Stimulated activated CD8-positive, alpha-beta memory T cell treated with anti-CD3 and anti-CD28 coated beads, Interleukin-7, amount 100 ng/mL, for 24 hours (primary cell): ENCODE measurements around the gene XKR7.

Source experiments
- DNase-seq: peaks from one replicate; pipeline ENCODE4 v3.0.0-alpha.2; 2020; ENCODE audit warnings: low read depth

The XKR7 gene

GRCh38 chr20:32045999-32046398 lies 78.0 kb downstream of the XKR7 start:
- DNase-seq: no peak

- DNase-seq: no peak
Observed at GRCh38 chr20:32050324-32050841, 82.4 kb downstream of the XKR7 start.

GRCh38 chr20:32050851-32051556 lies 83.1 kb downstream of the XKR7 start:
- no peak for DNase-seq

GRCh38 chr20:32051720-32052089 lies 83.8 kb downstream of the XKR7 start:
- no peak for DNase-seq

DNA sequence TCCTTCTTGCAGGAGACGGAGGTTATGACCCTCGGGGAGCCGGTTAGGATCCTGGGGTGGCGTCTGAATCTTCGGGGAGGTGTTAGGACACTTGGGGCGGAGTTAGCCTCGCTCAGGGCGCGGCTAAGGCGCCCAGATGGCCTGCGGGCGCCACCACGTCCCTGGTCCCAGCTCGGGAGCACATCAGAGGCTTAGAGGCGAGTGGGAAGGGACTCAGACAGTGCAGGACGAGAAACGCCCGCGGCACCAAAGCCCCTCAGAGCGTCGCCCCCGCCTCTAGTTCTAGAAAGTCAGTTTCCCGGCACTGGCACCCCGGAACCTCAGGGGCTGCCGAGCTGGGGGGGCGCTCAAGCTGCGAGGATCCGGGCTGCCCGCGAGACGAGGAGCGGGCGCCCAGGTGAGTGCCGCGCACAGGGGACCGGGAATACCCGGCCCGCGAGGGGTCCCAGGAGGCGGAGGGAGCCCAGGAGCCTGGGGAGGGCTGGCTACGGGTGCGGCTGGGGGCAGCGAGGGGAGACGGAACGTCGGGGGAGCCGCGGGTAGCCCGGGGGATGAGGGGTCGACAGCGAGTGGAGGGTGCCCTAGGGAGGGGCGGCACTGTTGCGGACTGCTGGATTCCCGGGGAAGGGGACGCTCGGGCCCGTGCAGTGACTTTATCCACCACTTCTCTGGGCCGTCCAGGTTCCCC lies 84.3 kb downstream of the XKR7 start, which contains the start of gene HCK:
Gene HCK (plus strand): TSS at position 153 of the 688 bp plus-strand sequence.
- no peak for DNase-seq

DNA sequence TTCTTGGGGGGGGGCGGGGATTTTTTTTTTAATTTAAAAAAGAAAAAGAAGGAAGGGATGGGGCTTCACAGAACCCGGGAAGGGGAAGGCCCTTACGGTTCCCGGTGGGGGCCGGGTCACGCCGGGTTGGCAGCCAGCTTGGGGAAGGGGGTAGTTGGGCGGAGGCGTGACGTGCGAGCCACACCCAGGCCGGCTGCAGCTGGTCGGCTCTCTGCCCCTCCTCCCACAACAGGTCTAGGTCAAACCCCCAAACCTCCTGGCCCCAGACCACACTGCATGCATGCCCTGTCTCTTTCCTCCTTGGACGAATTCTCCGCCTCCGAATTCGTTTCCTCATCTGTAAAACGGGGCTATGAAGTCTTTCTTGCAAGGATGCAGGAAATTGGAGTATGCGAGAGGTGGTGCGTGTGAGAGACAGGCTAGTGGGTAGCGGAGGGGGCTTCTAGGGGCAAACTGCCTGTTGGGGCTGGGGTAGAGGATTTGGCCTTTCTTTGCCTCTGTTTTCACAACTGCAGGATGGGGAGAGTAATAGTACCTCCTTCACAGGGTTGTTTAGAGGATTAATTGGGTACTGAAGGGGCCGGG lies 84.9 kb downstream of the XKR7 start:
- DNase-seq: no peak
